PC-9 (cell line): ENCODE measurements around the gene RIOX2. TPM values are rescaled to one million over a fixed set of nuclear protein-coding genes. Genes with fewer than 3 reads are reported as not detected.

ENCODE experiments used
- BruUV-seq: library from RNA; stranded (reverse); fragments of 400-500 nt; replicated peaks from 2 replicates; lab custom pipeline; 2021; lab: Mats Ljungman, UMichigan
- CTCF ChIA-PET: fragments of 300-600 bp; sonication (Branson Sonifier 250); formaldehyde crosslinking; loops from one replicate; lab custom pipeline; 2022; ENCODE audit warnings: antibody characterized with exemption; lab: Charles Lee
- POLR2A ChIA-PET: fragments of 300-600 bp; sonication (Branson Sonifier 250); formaldehyde crosslinking; loops from one replicate; lab custom pipeline; 2022; ENCODE audit warnings: antibody characterized with exemption; ENCODE audit not compliant: unreplicated experiment; lab: Charles Lee
- DNase-seq, 2 experiments: peaks; one replicate each; pipeline versions ENCODE4 v3.0.0 to v3.0.0-alpha.2; 2015 to 2022; ENCODE audit warnings: mixed read lengths in 1 of 2
- H2AFZ ChIP-seq: fragments of 200-600 bp; sonication (generic); 2 replicates; pipeline ENCODE4 v1.8.1; 2017; ENCODE audit warnings: antibody characterized with exemption
- H3F3A ChIP-seq: fragments of 200-600 bp; sonication (generic); 2 replicates; pipeline ENCODE4 v1.8.1; 2017; ENCODE audit warnings: antibody characterized with exemption, mild to moderate bottlenecking, low read depth; ENCODE audit not compliant: insufficient read depth
- H3K27ac ChIP-seq: fragments of 200-600 bp; sonication (generic); 2 replicates; pipeline ENCODE4 v1.6.1; 2016; ENCODE audit warnings: mixed run types
- H3K27me3 ChIP-seq: fragments of 200-600 bp; sonication (generic); 2 replicates; pipeline ENCODE4 v1.6.1; 2016; ENCODE audit warnings: low read depth, mixed run types; ENCODE audit not compliant: insufficient read depth
- H3K36me3 ChIP-seq: fragments of 200-600 bp; sonication (generic); 2 replicates; pipeline ENCODE4 v1.6.1; 2016; ENCODE audit warnings: low read depth, mixed run types
- H3K4me1 ChIP-seq: fragments of 200-600 bp; sonication (generic); replicated peaks from 2 replicates; pipeline ENCODE4 v1.6.1; 2016; ENCODE audit warnings: mixed run types; ENCODE audit not compliant: insufficient read depth
- H3K4me2 ChIP-seq: fragments of 200-600 bp; sonication (generic); 2 replicates; pipeline ENCODE4 v1.6.1; 2017; ENCODE audit warnings: mixed run types
- H3K4me3 ChIP-seq: fragments of 200-600 bp; sonication (generic); 2 replicates; pipeline ENCODE4 v1.6.1; 2016; ENCODE audit warnings: mixed run types
- H3K79me2 ChIP-seq: fragments of 200-600 bp; sonication (generic); 2 replicates; pipeline ENCODE4 v1.6.1; 2017; ENCODE audit warnings: low read depth, mixed run types
- H3K9me2 ChIP-seq: fragments of 200-600 bp; sonication (generic); 2 replicates; pipeline ENCODE4 v1.8.1; 2017; ENCODE audit warnings: mild to moderate bottlenecking; ENCODE audit not compliant: insufficient read depth
- H3K9me3 ChIP-seq: fragments of 200-600 bp; sonication (generic); 2 replicates; pipeline ENCODE4 v1.8.1; 2016; ENCODE audit warnings: low read depth; ENCODE audit not compliant: insufficient read depth
- H4K20me1 ChIP-seq: fragments of 200-600 bp; sonication (generic); 2 replicates; pipeline ENCODE4 v1.8.1; 2017; ENCODE audit not compliant: insufficient read depth
- EZH2 ChIP-seq: fragments of 200-600 bp; sonication (generic); IDR thresholded peaks from 2 replicates; pipeline ENCODE4 v1.8.0; 2017; ENCODE audit warnings: antibody characterized with exemption, low read depth
- intact Hi-C: fragments of 100-400 bp; cut with micrococcal nuclease; formaldehyde crosslinking; loops from one replicate; pipeline ENCODE4 v1.10.0; 2022; ENCODE audit not compliant: unreplicated experiment
- total RNA-seq: library from RNA; stranded (reverse); gene quantifications from 2 replicates; pipeline ENCODE4 v1.2.3, GENCODE V29; 2021
- TF ChIP-seq, protein P1 (sequence below): fragments of 200-600 bp; sonication (generic); conservative IDR thresholded peaks from 2 replicates; pipeline ENCODE4 v1.6.1; 2017; ENCODE audit warnings: mixed run types, antibody characterized with exemption, mild to moderate bottlenecking, moderate library complexity

RIOX2 gene
- total RNA-seq, 1 experiment from 2014 or later = 33.1 TPM

DNA sequence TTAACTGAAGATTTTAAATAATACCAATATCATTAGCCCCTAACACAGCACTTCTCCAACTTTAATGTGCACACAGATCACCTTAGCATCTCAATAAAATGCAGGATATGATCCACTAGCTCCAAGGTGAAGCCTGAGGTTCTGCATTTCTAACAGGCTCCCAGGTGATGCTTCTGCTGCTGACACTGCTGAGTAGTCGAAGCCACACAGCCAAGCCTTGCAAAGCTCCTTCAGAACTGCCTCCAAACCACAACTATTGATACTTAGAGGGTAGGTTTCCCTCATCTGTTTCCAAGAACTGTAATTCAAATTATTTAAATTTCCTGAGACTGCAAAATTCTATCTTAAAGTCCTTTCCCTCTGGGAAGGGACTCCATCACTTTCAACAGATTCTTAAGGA lies 3.9 kb downstream of the RIOX2 start:
- H3K36me3 ChIP-seq = peaks cover 21% of the 10 kb centered on the region; the same call in 1 of the 2 replicates
- H3F3A ChIP-seq = peaks cover 26% of the 10 kb centered on the region
- no peak for TF ChIP-seq EZH2
- TF ChIP-seq, protein P1, sequence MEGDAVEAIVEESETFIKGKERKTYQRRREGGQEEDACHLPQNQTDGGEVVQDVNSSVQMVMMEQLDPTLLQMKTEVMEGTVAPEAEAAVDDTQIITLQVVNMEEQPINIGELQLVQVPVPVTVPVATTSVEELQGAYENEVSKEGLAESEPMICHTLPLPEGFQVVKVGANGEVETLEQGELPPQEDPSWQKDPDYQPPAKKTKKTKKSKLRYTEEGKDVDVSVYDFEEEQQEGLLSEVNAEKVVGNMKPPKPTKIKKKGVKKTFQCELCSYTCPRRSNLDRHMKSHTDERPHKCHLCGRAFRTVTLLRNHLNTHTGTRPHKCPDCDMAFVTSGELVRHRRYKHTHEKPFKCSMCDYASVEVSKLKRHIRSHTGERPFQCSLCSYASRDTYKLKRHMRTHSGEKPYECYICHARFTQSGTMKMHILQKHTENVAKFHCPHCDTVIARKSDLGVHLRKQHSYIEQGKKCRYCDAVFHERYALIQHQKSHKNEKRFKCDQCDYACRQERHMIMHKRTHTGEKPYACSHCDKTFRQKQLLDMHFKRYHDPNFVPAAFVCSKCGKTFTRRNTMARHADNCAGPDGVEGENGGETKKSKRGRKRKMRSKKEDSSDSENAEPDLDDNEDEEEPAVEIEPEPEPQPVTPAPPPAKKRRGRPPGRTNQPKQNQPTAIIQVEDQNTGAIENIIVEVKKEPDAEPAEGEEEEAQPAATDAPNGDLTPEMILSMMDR = no peak
- H4K20me1 ChIP-seq = peaks cover 18% of the 10 kb centered on the region; the same call in 1 of the 2 replicates
- no peak overlapping the region for H2AFZ ChIP-seq
- H3K27me3 ChIP-seq = no peaks in the 10 kb centered on the region
- no peak overlapping the region for H3K4me2 ChIP-seq
- intact Hi-C loops = no loop called here
- H3K9me2 ChIP-seq = no peaks in the 10 kb centered on the region
- H3K27ac ChIP-seq = no peak overlapping the region
- peaks cover 33% of the 10 kb centered on the region for H3K4me1 ChIP-seq
- POLR2A ChIA-PET = no interaction called here
- H3K9me3 ChIP-seq = no peaks in the 10 kb centered on the region
- no peak overlapping the region for H3K4me3 ChIP-seq
- DNase-seq = no peak
- BruUV-seq = no TSS peak
- CTCF ChIA-PET = no interaction called here
- H3K79me2 ChIP-seq = peaks cover 74% of the 10 kb centered on the region

DNA sequence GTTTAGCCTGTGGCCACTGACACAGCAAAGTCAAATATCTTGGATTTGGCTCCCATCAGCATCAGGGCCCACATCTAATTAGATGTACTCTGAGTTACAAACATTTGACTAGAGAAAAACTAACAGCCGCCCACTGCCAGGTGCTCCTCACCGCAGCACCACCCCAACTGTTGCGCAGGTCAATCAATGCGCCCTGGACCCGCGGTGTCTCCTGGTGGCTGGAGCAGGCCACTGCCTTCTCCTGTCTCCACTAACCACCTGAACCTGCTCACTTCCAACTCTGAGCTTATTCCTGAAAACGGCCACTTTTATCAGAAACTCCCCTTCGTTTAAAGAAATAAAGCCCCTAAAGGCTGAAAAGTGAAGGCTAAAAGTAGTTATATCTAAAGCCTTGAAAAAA lies 4.3 kb downstream of the RIOX2 start:
- Histone ChIP-seq H3K9me2 (no peaks in the 10 kb centered on the region), H4K20me1 (peaks cover 18% of the 10 kb centered on the region; the same call in 1 of the 2 replicates), H3F3A (peaks cover 22% of the 10 kb centered on the region), H3K79me2 (peaks cover 79% of the 10 kb centered on the region), H2AFZ (no peak overlapping the region), H3K4me1 (peaks cover 32% of the 10 kb centered on the region), H3K9me3 (no peaks in the 10 kb centered on the region), H3K4me3 (no peak overlapping the region), H3K27ac (no peak overlapping the region), H3K27me3 (no peaks in the 10 kb centered on the region), H3K36me3 (peaks cover 25% of the 10 kb centered on the region), H3K4me2 (no peak overlapping the region)
- BruUV-seq = no TSS peak
- ChIA-PET POLR2A (no interaction called here), CTCF (no interaction called here)
- intact Hi-C loops = no loop called here
- DNase-seq = no peak
- TF ChIP-seq EZH2 = no peak
- TF ChIP-seq, protein P1 = 0 out of 2 replicates have a peak, but pooled peaks have one; percentile 22

DNA sequence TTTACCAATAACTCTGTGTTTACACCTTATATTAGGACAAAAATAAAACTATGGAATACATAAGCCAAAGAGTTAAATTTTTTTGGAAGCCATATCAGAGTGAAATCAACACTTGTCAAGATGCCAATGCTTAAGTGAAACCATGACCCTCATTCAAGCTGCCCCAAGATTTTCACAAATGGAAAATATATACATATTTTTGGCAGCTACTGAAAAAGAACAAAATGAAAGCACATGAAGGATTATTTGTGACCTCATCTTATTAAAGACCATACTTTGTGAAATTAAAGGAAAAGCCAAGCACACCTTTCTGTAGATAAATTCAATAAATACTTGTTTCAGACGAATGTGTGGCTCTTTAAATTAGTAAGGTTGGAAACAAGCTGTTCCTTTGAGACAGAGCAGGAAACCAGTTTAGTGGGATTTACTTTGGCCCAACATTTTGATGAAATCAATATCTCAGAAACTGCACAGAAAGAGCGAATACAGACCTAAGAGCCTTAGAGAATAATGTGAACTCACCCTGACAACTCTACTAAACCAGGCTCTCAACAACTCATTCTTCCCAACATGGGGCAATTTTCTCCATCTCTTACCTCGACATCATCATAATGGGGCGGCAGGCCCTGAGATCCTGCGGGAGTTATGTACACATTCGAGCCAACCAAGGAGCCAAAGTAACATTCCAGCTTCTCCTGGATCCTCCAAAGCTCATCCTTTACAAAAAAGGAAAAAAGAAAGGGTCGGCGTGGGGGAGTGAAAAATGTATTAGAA lies 11.1 kb downstream of the RIOX2 start:
- H3K27me3 ChIP-seq = no peaks in the 10 kb centered on the region
- no peaks in the 10 kb centered on the region for H3K9me3 ChIP-seq
- no peak for DNase-seq
- no peak overlapping the region for H3K4me3 ChIP-seq
- no peak overlapping the region for H3K4me2 ChIP-seq
- H3K36me3 ChIP-seq = peaks cover 42% of the 10 kb centered on the region
- H3K9me2 ChIP-seq = no peaks in the 10 kb centered on the region
- peaks cover 12% of the 10 kb centered on the region for H3K4me1 ChIP-seq
- CTCF ChIA-PET = no interaction called here
- H3K27ac ChIP-seq = no peak overlapping the region
- no TSS peak for BruUV-seq
- POLR2A ChIA-PET = no interaction called here
- H2AFZ ChIP-seq = no peak overlapping the region
- no peaks in the 10 kb centered on the region for H3F3A ChIP-seq
- TF ChIP-seq, protein P1 = no peak
- no peak for TF ChIP-seq EZH2
- H3K79me2 ChIP-seq = peaks cover 41% of the 10 kb centered on the region
- H4K20me1 ChIP-seq = peaks cover 11% of the 10 kb centered on the region
- intact Hi-C loops = no loop called here
